Glutamatergic neuron (in vitro differentiated cells): Measurements from ENCODE around the gene KMT2E. TPM values are rescaled to one million over a fixed set of nuclear protein-coding genes. Genes with fewer than 3 reads are reported as not detected.
A peak's percentile ranks its signal among the peaks of the same experiment; 100 is the strongest.

Experiments used
- DNase-seq: peaks from one replicate; pipeline ENCODE4 v3.0.0; 2022
- H3K27ac Mint-ChIP-seq: one replicate; pipeline ENCODE4 v1.8.0; 2020; ENCODE audit warnings: mild to moderate bottlenecking, mixed read lengths, inconsistent platforms; ENCODE audit not compliant: unreplicated experiment
- H3K27me3 Mint-ChIP-seq: one replicate; pipeline ENCODE4 v1.8.0; 2020; ENCODE audit warnings: mild to moderate bottlenecking, moderate library complexity, mixed read lengths, inconsistent platforms; ENCODE audit not compliant: unreplicated experiment
- H3K36me3 Mint-ChIP-seq: one replicate; pipeline ENCODE4 v1.8.0; 2020; ENCODE audit warnings: mild to moderate bottlenecking, mixed read lengths, inconsistent platforms; ENCODE audit not compliant: unreplicated experiment
- H3K4me1 Mint-ChIP-seq: one replicate; pipeline ENCODE4 v1.8.0; 2020; ENCODE audit warnings: mild to moderate bottlenecking, low read depth, mixed read lengths, inconsistent platforms; ENCODE audit not compliant: unreplicated experiment
- H3K4me3 Mint-ChIP-seq: one replicate; pipeline ENCODE4 v1.8.0; 2020; ENCODE audit warnings: mild to moderate bottlenecking, mixed read lengths, inconsistent platforms; ENCODE audit not compliant: unreplicated experiment
- H3K9me3 Mint-ChIP-seq: one replicate; pipeline ENCODE4 v1.8.0; 2020; ENCODE audit warnings: mild to moderate bottlenecking, moderate library complexity, mixed read lengths, inconsistent platforms; ENCODE audit not compliant: unreplicated experiment
- CTCF ChIP-seq: fragments of 200-600 bp; sonication (generic); IDR thresholded peaks from one replicate; pipeline ENCODE4 v1.5.0; 2021; ENCODE audit not compliant: partially characterized antibody, unreplicated experiment
- total RNA-seq: library from RNA; stranded (reverse); fragmentation: NEBNext Ultra II Directional; extraction: Animal tissue kit (Norgen Biotek cat#: 25700); gene quantifications from one replicate; pipeline ENCODE4 v1.2.1, GENCODE V29; 2021; ENCODE audit not compliant: unreplicated experiment

Gene KMT2E
- total RNA-seq, 1 donor from 2014 or later = 126 TPM

- Mint-ChIP-seq H3K4me3 (no peak overlapping the region), H3K9me3 (no peaks in the 10 kb centered on the region), H3K4me1 (no peaks in the 10 kb centered on the region), H3K27me3 (no peaks in the 10 kb centered on the region), H3K27ac (no peak overlapping the region), H3K36me3 (no peaks in the 10 kb centered on the region)
- no peak for DNase-seq
- no peak for TF ChIP-seq CTCF
These were observed 82.3 kb downstream of the KMT2E start for GRCh38 chr7:105096306-105096705.

GRCh38 chr7:105097619-105098018 lies 83.6 kb downstream of the KMT2E start:
- Mint-ChIP-seq H3K4me3 (no peak overlapping the region), H3K27me3 (no peaks in the 10 kb centered on the region), H3K27ac (no peak overlapping the region), H3K4me1 (no peaks in the 10 kb centered on the region), H3K9me3 (no peaks in the 10 kb centered on the region), H3K36me3 (no peaks in the 10 kb centered on the region)
- no peak for DNase-seq
- no peak for TF ChIP-seq CTCF

- no peak for DNase-seq
- H3K27me3 Mint-ChIP-seq = no peaks in the 10 kb centered on the region
- no peaks in the 10 kb centered on the region for H3K9me3 Mint-ChIP-seq
- H3K27ac Mint-ChIP-seq = no peak overlapping the region
- no peak overlapping the region for H3K4me3 Mint-ChIP-seq
- TF ChIP-seq CTCF = no peak
- H3K4me1 Mint-ChIP-seq = no peaks in the 10 kb centered on the region
- H3K36me3 Mint-ChIP-seq = no peaks in the 10 kb centered on the region
These were observed 85.0 kb downstream of the KMT2E start for GRCh38 chr7:105098863-105099515.

- Mint-ChIP-seq H3K9me3 (no peaks in the 10 kb centered on the region), H3K4me1 (no peaks in the 10 kb centered on the region), H3K27ac (no peak overlapping the region), H3K36me3 (no peaks in the 10 kb centered on the region), H3K27me3 (no peaks in the 10 kb centered on the region), H3K4me3 (no peak overlapping the region)
- no peak for DNase-seq
- no peak for TF ChIP-seq CTCF
These were observed 87.9 kb downstream of the KMT2E start for GRCh38 chr7:105101864-105102263.

- Mint-ChIP-seq H3K4me3 (no peak overlapping the region), H3K4me1 (no peaks in the 10 kb centered on the region), H3K27ac (peak overlapping the region; percentile 15), H3K9me3 (no peaks in the 10 kb centered on the region), H3K36me3 (no peaks in the 10 kb centered on the region), H3K27me3 (peaks cover 4% of the 10 kb centered on the region)
- DNase-seq = no peak
- TF ChIP-seq CTCF = no peak
These were observed 88.8 kb downstream of the KMT2E start for GRCh38 chr7:105102557-105103352.
